Uterus (tissue), 4 donors: ENCODE measurements around the gene EPB41L2. TPM values are rescaled to one million over a fixed set of nuclear protein-coding genes. Genes with fewer than 3 reads are reported as not detected.

Experiments
- DNase-seq, 2 donors: peaks; one replicate each; pipeline ENCODE4 v3.0.0-alpha.2; 2019 to 2020
- H3K27ac ChIP-seq, 2 donors: fragments of 200-600 bp; sonication (generic); 1 replicate in 1 of 2; 2 replicates in 1 of 2; pipeline ENCODE4 v1.5.1; 2016 to 2018
- H3K27me3 ChIP-seq, 2 donors: fragments of 200-600 bp; sonication (generic); one replicate each; pipeline ENCODE4 v1.5.1; 2018 to 2019; ENCODE audit warnings: control low read depth in 1 of 2
- H3K36me3 ChIP-seq, 2 donors: fragments of 200-600 bp; sonication (generic); one replicate each; pipeline ENCODE4 v1.5.1; 2019; ENCODE audit warnings: control low read depth in 1 of 2
- H3K4me1 ChIP-seq, 2 donors: fragments of 200-600 bp; sonication (generic); one replicate each; pipeline ENCODE4 v1.5.1; 2018 to 2019; ENCODE audit warnings: control low read depth in 1 of 2
- H3K4me3 ChIP-seq, 2 donors: fragments of 200-600 bp; sonication (generic); 1 replicate in 1 of 2; 2 replicates in 1 of 2; pipeline ENCODE4 v1.5.1; 2018 to 2019; ENCODE audit warnings: mild to moderate bottlenecking in 1 of 2
- H3K9me3 ChIP-seq, 2 donors: fragments of 200-600 bp; sonication (generic); one replicate each; pipeline ENCODE4 v1.5.1; 2019; ENCODE audit warnings: control low read depth in 1 of 2
- CTCF ChIP-seq, 4 experiments: fragments of 200-600 bp in 2 of 4; fragments of 450-650 bp in 2 of 4; sonication (generic) in 2 of 4; IDR thresholded peaks; one replicate each; pipeline ENCODE4 v1.5.1; 2016 to 2019; ENCODE audit warnings: antibody characterized with exemption in 4 of 4, mild to moderate bottlenecking in 2 of 4, moderate library complexity in 1 of 4
- POLR2A ChIP-seq, 2 donors: fragments of 450-650 bp; IDR thresholded peaks; one replicate each; pipeline ENCODE4 v1.6.1; 2016; ENCODE audit warnings: antibody characterized with exemption in 2 of 2, mild to moderate bottlenecking in 1 of 2, moderate library complexity in 1 of 2
- intact Hi-C: fragments of 100-400 bp; cut with DNase I; formaldehyde crosslinking; loops from one replicate; pipeline ENCODE4 v1.15.1; 2023; ENCODE audit warnings: low total_unique reads
- total RNA-seq, 4 donors: library from RNA; depleted of rRNA in 3 of 4; stranded (reverse); fragments of >200 nt in 3 of 4; gene quantifications; one replicate each; pipeline versions ENCODE4 v1.1.0 to v1.2.4, GENCODE V29; 2014 to 2023
- donor health status: DM: yes; HTN: yes; CAD: no.

Gene EPB41L2
- total RNA-seq, 4 donors from 2014 or later: 72.5 to 237 (median 148) TPM

GRCh38 chr6:130931683-130932082, 131.4 kb downstream of the EPB41L2 start:
- peaks cover 0 to 6% of the 10 kb centered on the region in 2 donors for H3K4me1 ChIP-seq
- no peak overlapping the region for H3K27ac ChIP-seq
- no peaks in the 10 kb centered on the region for H3K9me3 ChIP-seq
- DNase-seq: no peak
- H3K36me3 ChIP-seq: no peaks in the 10 kb centered on the region
- no peaks in the 10 kb centered on the region for H3K27me3 ChIP-seq
- intact Hi-C loops: no loop called here
- TF ChIP-seq CTCF (IDR thresholded peaks at IDR 0.05) (no peak), POLR2A (IDR thresholded peaks at IDR 0.05) (no peak)
- H3K4me3 ChIP-seq: no peak overlapping the region

DNA sequence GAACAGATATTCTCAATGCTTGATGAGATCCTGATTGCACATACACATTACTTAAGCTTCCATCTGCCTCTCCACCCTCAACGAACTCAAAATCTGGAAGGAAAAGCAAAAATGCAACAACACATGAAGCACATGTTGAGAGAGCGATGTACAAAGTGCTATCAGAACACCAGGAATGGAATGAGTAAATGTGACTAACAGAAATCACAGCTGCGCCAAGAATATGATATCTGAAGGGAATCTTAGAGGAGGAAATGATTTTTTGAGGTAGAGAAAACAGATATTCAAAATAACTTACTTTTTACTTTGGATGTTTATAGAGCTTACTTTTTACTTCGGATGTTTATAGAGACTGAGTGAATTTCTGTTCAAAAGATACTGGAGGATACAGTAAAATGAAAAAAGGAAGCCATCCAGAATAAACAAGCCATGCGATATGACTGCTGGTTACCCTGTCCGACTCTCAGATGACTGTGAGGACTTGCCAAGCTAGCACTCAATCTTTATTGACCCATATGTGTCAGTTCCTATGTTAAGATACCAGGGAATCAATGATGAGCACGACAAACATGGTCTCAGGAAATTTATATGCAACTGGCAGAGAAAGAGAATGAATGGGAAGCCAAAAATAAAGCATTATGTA, 133.9 kb downstream of the EPB41L2 start:
- H3K27me3 ChIP-seq: no peaks in the 10 kb centered on the region
- H3K9me3 ChIP-seq: no peaks in the 10 kb centered on the region
- intact Hi-C loops: no loop called here
- TF ChIP-seq POLR2A (IDR thresholded peaks at IDR 0.05) (no peak), CTCF (IDR thresholded peaks at IDR 0.05) (no peak)
- H3K4me3 ChIP-seq: no peak overlapping the region
- DNase-seq: no peak
- no peak overlapping the region for H3K27ac ChIP-seq
- H3K4me1 ChIP-seq: no peaks in the 10 kb centered on the region
- no peaks in the 10 kb centered on the region for H3K36me3 ChIP-seq

DNA sequence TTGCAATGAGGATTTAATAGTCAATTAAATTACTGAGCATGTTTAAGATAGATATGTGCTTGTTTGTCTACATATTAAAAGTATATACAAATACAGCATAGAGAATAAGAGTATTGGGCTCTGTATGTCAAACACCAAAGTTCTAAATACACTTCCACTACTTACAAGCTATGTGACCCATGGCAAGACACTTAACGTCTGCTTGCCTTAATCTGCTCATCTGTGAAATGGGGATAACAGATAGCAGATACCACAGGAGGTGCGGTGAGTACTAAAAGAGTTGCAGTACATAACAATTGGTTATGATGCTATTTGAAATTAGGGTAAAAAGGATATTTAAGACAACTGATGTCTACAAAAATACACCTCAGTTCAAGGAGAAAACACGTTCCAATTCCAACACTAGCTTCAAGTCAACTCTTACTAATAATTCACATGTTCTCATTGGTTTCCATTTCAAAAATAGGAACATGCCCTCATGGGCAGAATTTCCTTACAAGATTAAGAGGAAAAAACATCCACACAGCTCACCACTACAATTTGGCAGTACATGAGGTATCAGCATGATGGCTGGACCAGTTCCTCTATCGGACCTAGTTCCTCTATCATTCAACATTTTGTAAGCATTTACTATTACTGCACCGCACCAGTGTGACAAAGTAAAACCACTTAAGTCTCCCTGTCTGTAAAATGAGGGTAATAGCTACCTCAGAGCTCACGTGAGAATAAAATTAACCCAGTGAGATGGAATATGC, 134.7 kb downstream of the EPB41L2 start:
- no peaks in the 10 kb centered on the region for H3K27me3 ChIP-seq
- no peak overlapping the region for H3K4me3 ChIP-seq
- no peak for DNase-seq
- intact Hi-C loops: no loop called here
- no peaks in the 10 kb centered on the region for H3K9me3 ChIP-seq
- no peaks in the 10 kb centered on the region for H3K36me3 ChIP-seq
- no peak overlapping the region for H3K27ac ChIP-seq
- no peaks in the 10 kb centered on the region for H3K4me1 ChIP-seq
- no peak for TF ChIP-seq POLR2A (IDR thresholded peaks at IDR 0.05)
- TF ChIP-seq CTCF (IDR thresholded peaks at IDR 0.05): no peak

DNA sequence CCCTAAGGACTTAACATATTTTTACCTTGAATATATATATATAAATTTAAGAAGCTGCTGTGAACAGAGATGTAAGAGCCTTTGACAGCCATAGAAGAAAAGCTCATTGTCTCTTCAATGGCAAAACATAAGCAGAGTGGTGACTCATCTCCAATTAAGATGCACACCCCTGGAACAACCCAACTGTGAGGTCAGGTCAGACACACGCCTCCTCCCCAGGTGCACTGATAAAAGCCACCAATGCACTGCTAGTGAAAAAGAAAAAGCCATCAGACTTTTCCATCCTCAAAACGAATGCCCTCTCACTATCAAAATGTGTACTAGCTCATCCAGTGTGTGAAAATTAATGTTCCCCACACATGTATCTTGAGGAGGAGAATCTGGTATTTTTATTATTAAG, 135.7 kb downstream of the EPB41L2 start:
- H3K36me3 ChIP-seq: no peaks in the 10 kb centered on the region
- H3K27me3 ChIP-seq: no peaks in the 10 kb centered on the region
- H3K9me3 ChIP-seq: no peaks in the 10 kb centered on the region
- H3K4me1 ChIP-seq: no peaks in the 10 kb centered on the region
- no peak for DNase-seq
- H3K27ac ChIP-seq: no peak overlapping the region
- intact Hi-C loops: no loop called here
- H3K4me3 ChIP-seq: no peak overlapping the region
- no peak for TF ChIP-seq CTCF (IDR thresholded peaks at IDR 0.05)
- TF ChIP-seq POLR2A (IDR thresholded peaks at IDR 0.05): no peak

- H3K4me1 ChIP-seq: no peaks in the 10 kb centered on the region
- TF ChIP-seq CTCF (IDR thresholded peaks at IDR 0.05): no peak
- no peak for TF ChIP-seq POLR2A (IDR thresholded peaks at IDR 0.05)
- intact Hi-C loops: no loop called here
Measured at GRCh38 chr6:130923350-130923749, 139.7 kb downstream of the EPB41L2 start.

More at GRCh38 chr6:130923350-130923749, 139.7 kb downstream of the EPB41L2 start:
- Histone ChIP-seq H3K36me3 (no peaks in the 10 kb centered on the region), H3K4me3 (no peak overlapping the region), H3K9me3 (no peaks in the 10 kb centered on the region), H3K27ac (no peak overlapping the region), H3K27me3 (no peaks in the 10 kb centered on the region)
- no peak for DNase-seq
